Erythroblast (primary cell): ENCODE data around the gene ATXN7.

Source experiments
- DNase-seq, 2 experiments: peaks; one replicate each; lab custom pipeline; 2025; lab: John Stamatoyannopoulos, UW
- GATA1 ChIP-seq: IDR thresholded peaks from 2 replicates; pipeline ENCODE4 v1.6.1; 2011; ENCODE audit warnings: low read depth, mild to moderate bottlenecking, control low read depth, low read length, moderate library complexity
- POLR2A ChIP-seq: IDR thresholded peaks from 2 replicates; pipeline ENCODE4 v1.6.1; 2011; ENCODE audit warnings: mild to moderate bottlenecking, low read length

ATXN7 gene

DNA sequence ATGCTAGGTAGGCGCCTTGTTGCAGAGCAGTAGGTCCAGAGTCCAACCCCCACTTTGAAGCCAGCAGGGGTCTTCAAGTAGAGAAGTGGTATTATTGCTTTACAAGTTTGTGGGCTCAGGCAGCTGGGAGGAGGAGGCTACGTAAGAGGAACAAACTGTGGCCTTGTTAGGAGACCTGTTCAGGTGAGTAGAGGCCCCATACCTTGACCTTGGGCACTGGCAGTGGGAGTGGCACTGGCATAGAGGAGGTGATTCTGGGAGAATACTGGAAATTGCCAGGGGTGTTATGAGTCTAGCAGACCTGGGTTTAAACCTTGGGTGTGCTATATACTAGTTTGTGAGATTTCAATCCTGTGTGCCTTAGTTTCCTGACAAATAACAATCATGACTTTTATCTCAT is 83.1 kb downstream of the ATXN7 start:
- TF ChIP-seq GATA1: no peak
- TF ChIP-seq POLR2A: no peak
- DNase-seq: no peak

DNA sequence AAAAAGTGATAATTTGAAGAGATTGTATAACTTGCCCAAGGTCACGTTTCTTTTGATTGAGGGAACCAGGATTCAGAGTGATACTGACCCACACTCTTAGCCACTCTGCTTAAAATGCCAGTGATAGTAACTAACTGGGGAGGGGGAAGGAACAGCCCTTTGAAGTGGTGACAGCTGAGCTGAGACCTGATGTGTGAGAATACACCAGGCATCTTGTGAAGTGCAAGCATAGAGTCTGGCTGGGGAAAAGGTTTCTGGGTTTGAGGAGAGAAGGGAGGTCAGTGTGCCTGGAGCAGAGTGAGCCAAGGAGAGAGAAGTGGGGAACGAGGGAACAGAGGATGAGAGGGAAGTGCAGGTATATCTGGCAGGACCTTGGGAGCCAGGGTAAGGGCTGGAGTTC is 83.9 kb downstream of the ATXN7 start:
- no peak for DNase-seq
- no peak for TF ChIP-seq POLR2A
- no peak for TF ChIP-seq GATA1

DNA sequence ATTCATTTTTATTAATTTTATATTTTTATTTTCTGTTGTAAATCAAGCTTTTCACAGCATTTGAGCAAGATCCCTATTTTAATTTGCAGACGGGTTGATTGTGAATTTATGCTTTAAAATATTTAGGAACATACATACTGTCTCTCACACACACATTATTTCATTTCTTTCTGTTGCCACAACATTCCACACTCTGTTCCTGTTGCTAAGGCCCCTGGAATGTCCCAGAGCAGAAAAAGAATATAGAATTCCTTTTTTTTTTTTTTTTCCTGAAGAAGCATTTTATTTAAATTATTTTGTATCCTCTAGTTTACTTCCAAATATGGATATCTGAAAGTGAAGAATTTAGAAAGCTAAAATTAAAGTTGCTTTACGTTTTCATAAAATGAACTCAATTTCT is 85.3 kb downstream of the ATXN7 start:
- DNase-seq: no peak
- TF ChIP-seq POLR2A (no peak), GATA1 (no peak)

DNA sequence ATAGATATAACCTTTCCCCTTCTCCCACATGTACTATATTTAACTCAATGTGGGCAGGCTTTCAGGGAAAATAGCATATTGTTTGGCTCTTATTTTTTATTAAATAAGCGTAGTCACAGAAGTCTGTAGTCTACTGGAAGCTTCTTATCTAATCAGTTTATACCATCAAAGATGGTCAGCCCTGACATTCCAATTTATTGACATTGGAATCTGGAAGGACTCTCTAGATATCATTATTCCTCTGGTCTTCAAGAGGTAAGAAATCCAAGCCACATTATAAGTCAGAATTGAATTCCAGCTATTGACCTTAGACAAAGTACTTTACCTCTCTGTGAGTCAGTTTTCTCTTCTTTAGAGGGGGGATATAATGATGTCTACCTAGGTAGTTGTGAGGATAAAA is 87.0 kb downstream of the ATXN7 start:
- no peak for TF ChIP-seq GATA1
- no peak for DNase-seq

DNA sequence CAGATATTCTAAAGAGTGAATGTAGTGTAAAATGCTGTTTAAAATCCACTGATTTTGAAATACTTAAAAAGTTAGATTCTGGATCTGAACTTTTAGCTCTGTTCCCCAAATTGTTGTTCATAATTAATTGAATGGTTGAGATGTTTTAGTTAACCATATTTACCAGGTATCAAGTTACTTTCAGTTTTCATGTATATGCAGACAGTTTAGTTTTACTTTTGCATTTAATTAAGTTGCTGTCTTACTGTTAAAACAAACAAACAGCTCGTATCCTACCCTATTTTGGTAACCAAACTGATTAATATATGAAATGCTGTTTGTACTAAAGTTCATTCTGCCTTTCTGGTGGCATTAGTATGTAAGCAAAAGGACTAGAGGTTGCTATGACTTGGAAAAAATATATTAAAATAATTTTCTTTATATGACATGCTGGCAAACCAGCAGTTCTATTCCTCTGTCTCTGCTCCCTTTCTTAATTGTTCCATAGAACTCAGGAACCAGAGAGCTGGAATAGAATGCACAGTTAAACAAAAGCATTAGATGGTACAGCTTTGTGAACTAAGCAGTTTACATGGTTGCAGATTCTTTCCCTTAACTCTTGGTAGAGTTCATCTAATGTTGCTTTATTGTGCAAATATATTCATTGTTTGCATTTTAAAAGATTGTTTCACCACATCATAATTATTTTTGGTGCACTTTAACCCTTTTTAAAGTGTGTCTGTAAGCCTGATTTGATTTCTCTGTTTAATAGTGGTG is 88.0 kb downstream of the ATXN7 start:
- TF ChIP-seq GATA1 (no peak), POLR2A (no peak)
- no peak for DNase-seq

- no peak for TF ChIP-seq GATA1
- TF ChIP-seq POLR2A: no peak
- DNase-seq: peak; percentile 48
Measured at GRCh38 chr3:63952248-63952594, 88.6 kb downstream of the ATXN7 start.

DNA sequence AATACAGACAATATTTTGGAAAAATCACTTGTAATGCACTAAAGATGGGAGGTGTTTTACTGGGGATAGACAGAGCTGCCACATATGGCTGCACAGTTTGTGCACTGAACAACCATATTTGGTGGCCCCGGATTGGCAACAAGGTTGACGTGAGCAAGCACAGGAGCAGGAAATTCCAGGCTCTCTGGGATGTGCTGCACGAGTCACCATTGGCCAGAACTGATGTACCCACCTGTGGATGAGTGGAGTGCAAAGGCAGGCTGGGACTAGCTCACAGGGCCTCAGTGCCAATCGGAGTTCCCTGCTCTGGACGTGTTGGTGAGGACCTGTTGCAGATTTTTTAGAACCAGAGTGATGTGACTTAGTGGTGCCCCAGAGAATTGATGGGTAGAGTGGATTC is 90.5 kb downstream of the ATXN7 start:
- DNase-seq: no peak
- TF ChIP-seq GATA1 (no peak), POLR2A (no peak)

GRCh38 chr3:63955036-63955650 is 91.5 kb downstream of the ATXN7 start:
- TF ChIP-seq POLR2A (no peak), GATA1 (no peak)
- DNase-seq: no peak

GRCh38 chr3:63955830-63956545 is 92.3 kb downstream of the ATXN7 start:
- no peak for DNase-seq
- TF ChIP-seq GATA1: no peak

DNA sequence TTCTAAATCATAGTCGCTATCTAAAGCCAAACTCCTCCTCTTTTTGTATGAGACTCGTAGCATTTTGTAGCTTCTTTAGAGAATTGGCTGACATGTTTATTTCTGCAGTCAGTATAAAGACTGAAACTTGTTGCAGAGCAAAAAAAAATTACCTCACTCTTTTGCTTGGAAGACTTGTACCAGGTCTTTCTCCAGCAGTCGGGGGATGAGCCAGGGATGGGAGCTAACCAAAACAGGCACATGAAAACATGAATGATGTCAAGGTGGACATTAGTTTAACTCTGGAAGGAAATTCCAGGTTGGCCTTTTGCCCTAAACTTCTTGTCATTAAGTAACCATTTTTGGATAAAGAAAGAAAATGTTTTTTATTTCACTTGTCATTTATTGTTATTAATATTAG is 95.5 kb downstream of the ATXN7 start:
- TF ChIP-seq POLR2A: no peak
- TF ChIP-seq GATA1: no peak
- DNase-seq: no peak

GRCh38 chr3:63960048-63960711 is 96.5 kb downstream of the ATXN7 start:
- TF ChIP-seq GATA1 (no peak), POLR2A (no peak)
- peak; percentile 48 to 63 for DNase-seq

GRCh38 chr3:63961891-63962290 is 98.2 kb downstream of the ATXN7 start:
- peak; percentile 68 to 76 for DNase-seq

DNA sequence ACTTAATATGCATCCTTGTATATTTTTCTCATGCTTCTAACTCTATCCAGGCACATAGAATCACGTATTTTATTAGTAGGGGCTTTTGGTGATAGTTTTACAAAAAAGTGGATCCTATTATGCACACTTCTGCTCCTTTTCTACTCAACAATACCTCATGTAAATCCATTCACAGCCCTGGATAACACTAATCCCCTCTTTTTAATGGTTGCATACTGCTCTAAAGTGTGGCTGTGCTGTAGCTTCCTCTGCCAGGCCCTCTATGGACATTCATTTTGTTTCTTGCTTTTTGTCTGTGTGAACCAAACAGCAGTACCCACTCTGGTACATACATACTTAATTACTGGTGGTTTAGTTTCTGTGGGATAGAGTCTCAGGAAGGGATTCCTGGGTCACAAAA is 99.8 kb downstream of the ATXN7 start:
- DNase-seq: no peak

More at GRCh38 chr3:63961891-63962290, 98.2 kb downstream of the ATXN7 start:
- TF ChIP-seq GATA1 (no peak), POLR2A (no peak)

More for the DNA sequence above, 99.8 kb downstream of the ATXN7 start:
- TF ChIP-seq POLR2A: no peak
- TF ChIP-seq GATA1: no peak
